GM21825 (cell line): ENCODE data around the gene KCNH4.
A peak's percentile ranks its signal among the peaks of the same experiment; 100 is the strongest.
"Not testable (repeated sequence)": the region's sequence is repeated elsewhere in the genome, so short reads cannot be mapped to it uniquely, and the experiment has no call there.

Experiments
- ATAC-seq: cut with Tn5 transposase; IDR thresholded peaks from one replicate; pipeline ENCODE4 v1.9.1; 2021; ENCODE audit warnings: mild to moderate bottlenecking, moderate library complexity; ENCODE audit not compliant: unreplicated experiment

KCNH4 gene

GRCh38 chr17:42140690-42141089, 40.3 kb downstream of the KCNH4 start:
- not testable (repeated sequence) for ATAC-seq

GRCh38 chr17:42138749-42139492, 42.0 kb downstream of the KCNH4 start:
- no peak for ATAC-seq

GRCh38 chr17:42136654-42137051, 44.3 kb downstream of the KCNH4 start:
- no peak for ATAC-seq

DNA sequence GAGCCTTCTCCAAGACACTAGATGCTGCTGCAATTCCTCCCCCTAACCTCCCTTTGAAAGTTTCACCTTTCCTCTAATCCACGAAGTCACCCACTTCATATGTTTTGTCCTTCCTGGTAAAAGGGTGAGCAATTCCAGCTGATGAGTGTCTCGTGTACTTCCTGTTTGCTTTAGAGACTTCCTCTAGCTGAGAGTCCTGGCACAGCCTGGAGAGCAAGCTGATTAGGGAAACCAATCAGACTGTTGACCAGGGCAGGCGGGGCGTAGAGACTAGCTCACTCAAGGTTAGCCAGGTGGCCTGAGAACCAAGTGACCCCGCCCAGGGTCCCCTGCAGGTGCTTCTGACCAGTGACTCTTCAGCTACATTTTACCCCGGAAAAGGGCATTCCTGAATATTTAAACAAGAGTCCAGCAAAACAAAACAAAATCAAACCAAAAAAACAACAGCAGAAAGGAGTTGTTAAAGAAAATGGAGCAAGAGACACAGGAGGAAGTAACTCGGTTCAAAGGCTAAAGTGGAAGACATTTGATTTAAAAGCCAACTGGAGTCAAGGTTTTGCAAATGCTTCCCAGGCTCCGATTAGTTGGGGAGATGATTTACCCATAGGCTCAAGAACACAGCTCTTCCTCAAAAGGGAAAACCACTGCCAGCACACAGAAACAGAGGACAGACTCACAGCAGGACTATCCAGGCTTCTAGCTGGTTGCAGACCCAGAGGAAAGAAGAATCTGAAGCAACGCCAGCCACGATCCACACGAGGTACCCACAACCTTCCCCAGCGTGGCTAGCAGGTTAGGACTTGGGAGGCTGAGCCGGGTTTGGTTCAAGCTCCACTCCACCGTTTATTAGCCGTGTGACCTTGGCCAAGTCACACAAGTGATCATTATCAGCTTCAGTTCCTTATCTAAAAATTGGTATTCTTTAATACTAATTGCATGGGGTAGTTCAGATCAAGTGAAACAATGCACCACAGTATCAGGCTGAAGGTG, 45.0 kb downstream of the KCNH4 start:
- no peak for ATAC-seq

DNA sequence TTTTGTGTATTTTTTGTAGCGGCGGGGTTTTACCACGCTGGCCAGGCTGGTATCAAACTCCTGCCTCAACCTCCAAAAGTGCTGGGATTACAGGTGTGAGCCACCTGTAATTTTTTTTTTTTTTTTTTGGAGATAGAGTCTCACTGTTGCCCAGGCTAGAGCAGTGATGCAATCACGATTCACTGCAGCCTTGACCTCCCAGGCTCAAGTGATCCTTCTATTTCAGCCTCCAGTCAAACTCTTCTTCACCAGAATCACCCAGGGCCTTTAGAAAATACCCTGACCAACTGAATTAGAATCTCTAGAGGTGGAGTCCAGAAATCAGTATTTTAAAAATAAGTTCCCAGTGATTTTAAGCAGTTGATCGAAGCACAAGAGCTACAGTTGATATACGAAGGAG, 45.8 kb downstream of the KCNH4 start:
- ATAC-seq: no peak

DNA sequence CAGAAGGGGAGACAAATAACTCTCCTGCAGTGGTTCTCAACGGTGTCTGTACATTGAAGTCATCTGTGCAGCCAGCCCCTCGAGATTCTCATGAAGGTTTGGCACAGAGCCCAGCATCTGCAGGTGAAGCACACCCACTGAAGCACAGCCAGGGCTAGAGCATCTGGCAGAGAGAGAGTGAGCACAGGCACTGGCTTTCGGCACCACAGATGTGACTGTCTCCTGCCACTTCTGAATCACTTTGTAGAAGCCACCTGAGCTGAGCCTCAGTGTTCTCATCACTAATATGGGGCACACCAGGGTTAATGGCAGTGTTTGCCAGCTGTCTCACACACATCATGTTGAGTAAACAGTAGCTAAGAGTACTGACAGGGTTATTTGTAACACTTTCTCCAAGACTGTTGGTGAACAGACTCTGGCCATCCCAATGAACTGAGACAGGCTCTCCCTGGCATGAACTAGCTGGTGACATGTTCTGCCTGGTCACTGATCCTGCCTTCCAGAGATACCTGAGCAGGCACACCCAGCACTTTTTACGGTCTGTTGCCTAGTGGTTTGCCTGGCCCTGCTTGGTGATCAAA, 47.4 kb downstream of the KCNH4 start:
- ATAC-seq: peak; percentile 44

- ATAC-seq: peak; percentile 37
Measured at GRCh38 chr17:42132941-42133340, 48.0 kb downstream of the KCNH4 start.

DNA sequence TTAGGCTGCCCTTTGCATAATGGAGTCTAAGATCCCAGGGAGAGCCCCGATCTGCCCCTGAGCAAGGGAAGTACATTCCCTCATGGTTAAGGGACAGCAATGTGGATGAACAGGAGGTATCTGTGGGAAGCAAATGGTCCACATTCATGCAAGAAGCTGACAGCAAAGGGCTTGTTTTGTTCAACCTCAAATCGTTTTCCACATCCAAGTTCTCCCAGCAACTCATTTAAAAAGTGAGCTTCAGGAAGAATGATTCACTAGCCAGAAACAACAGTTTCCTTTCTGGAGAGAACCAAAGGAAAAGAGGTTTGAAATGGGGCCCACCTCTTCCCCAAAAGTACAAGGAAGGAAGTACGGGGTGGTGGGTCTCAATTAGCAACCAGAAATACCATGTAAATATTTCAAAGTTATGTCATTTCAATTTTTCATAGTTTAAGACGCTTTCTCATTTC, 48.9 kb downstream of the KCNH4 start:
- ATAC-seq: no peak

- ATAC-seq: no peak
Measured at GRCh38 chr17:42131232-42131631, 49.7 kb downstream of the KCNH4 start.

DNA sequence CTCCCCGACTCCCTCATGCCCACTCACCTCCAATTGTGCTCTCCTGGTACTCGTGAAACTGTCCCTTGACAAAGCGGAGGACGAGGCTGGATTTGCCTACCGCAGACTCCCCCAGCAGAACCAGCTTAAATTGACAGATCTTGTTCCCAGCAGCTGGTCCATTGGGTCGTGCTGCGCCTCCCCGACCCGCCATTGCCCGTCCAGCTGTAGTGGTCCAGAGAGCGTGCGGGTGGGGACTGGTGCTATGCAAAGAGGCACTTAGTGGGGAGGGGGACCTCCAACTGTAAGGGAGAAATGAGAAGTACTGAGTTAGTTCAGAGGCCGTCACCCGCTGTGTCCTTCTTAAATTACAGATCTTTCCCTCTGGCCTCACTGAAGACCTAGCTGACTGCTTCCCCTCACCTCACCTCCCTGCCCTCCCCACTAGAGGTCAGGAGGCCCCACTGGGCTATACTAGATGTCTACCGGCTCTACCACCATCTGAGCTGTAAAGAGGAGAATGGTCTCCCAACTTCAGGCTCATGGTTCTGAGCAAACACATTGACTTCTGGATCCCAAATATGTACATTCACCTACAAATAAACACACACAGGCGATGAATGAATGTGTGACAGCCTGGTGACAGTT, 50.5 kb downstream of the KCNH4 start:
- no peak for ATAC-seq

DNA sequence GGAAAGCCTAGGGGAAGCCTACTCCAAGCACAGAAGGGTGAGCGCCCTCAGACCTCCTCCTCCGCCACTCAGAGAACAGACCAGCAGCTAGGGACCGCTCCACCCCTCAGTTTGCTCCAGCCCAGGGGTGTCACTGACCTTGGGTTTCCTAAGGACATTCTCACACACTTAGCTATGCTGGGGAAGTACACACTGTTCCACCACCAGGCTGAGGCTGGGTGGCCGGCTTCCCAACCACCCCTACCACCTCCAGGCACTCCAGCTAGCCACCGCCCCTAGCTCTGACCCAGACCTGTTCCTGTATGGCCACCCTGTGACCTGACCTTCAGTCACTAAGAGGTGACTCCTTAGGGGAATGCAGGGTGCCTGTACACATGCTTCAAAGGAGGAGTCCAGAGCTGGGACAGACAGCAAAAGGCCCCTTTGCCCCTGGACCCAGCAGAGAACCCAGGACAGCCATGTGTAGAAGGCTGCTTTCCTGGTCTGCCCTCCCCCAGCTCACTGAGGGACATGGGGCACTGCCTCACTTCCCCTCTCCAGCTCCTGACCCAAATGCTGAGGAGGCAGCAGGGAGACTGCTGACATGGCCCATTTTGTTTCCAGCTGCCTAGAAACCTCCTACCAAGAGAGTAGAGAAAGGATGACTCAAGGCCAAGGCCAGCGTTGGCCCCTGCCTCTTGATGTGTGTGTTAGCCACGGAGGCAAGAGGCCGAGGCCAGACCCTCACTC, 51.7 kb downstream of the KCNH4 start:
- no peak for ATAC-seq

- no peak for ATAC-seq
Measured at GRCh38 chr17:42127414-42127813, 53.5 kb downstream of the KCNH4 start.

DNA sequence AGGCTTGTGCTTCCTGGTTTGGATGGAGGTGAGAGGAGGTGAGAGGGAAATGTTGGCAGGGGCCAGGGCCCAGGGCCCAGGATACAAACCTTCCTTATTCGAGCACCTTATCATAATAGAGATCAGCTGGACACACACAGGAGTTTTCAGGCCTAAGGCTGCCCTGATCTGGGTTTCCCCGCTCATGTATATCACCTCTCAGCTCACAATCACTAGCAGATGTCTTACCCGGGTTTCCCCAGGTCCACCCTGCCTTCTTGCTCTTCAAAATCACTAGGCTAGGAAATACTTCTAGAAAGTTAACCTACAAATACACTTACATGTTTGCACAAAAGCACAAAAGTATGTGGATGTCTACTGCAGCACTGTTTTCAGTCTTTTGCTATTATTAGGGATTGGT, 54.1 kb downstream of the KCNH4 start:
- no peak for ATAC-seq

DNA sequence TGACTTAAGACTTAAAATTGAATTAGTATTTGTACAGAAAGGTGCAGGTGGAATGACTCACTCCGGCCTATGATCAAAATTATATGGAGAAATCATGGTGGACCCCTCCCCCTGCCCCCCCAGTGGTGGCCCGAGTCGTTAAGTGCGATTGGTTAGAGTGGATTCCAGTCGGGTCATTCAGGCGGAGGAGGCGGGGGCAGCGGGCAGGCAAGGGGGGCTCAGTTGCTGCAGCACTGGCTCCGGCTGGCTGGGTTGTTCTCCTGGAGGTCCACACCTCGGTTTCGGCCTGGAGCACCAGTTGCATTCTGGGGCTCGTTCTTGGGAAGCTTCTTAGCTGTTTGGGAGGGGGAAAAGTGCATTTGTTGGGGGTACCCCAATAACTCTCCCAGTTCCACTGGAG, 55.4 kb downstream of the KCNH4 start:
- ATAC-seq: no peak

DNA sequence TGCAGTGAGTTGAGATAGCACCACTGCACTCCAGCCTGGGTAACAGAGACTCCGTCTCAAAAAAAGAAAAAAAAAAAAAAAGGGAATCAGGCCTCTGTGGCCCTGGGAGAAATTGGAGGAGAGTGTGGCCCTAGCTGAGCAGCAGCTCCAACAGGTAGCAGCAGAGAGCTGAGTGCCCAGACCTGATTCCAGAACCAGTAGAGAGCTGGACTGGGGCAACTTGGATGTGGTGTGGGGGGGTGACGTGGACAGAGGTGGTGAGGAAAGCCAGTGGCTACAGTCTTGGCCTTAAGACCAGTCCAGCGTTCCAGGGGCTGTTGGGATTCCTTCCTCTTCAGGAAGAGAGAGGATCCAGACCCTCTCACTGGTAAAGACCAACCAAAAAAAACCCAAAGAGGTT, 56.7 kb downstream of the KCNH4 start:
- no peak for ATAC-seq

DNA sequence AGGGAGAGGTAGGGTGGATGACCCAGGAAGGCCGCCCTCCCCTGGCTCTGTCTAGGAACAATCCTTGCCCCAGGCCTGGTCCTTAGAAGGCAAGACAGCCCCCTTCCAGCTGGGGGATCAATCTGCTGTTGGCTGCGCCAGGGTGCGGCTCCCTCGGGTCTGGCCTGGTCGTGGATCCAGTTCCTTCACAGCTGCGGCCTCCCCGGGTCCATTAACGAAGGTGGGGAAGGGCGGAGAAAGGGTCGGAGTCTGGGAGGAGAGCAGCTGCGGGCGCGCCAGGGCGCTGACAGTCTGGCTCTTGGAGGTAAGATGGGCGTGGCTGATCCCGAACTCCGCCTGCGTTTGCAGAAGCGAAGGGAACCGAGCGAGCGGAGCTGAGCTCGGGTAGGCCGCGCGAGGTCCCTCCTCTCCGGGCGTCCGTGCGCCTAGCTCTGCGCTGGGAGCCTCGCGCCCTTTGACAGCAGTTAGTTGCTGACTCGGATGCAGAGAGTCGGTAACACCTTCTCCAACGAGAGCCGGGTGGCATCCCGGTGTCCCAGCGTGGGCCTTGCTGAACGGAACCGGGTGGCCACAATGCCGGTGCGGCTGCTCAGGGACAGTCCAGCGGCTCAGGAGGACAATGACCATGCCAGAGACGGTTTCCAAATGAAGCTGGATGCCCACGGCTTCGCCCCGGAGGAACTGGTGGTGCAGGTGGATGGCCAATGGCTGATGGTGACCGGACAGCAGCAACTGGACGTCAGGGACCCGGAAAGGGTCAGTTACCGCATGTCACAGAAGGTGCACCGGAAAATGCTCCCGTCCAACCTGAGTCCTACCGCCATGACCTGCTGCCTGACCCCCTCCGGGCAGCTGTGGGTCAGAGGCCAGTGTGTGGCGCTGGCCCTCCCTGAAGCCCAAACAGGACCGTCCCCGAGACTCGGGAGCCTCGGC, 58.3 kb downstream of the KCNH4 start, which contains the start of gene HSPB9:
Gene HSPB9, plus strand, starts transcription at position 434 of the 933 bp plus-strand sequence. Its CDS starts 47 bp downstream, at position 481.
- no peak for ATAC-seq

- ATAC-seq: no peak
Measured at GRCh38 chr17:42120770-42121769, 59.9 kb downstream of the KCNH4 start, which contains the start of gene KAT2A. Gene KAT2A, minus strand, starts transcription at chr17:42121367. Its CDS starts 63 bp downstream, at chr17:42121304.
